Stimulated activated CD4-positive, alpha-beta T cell treated with anti-CD3 and anti-CD28 coated beads, Interleukin-15, amount 100 ng/mL, for 1 hour (primary cell): ENCODE measurements around the gene SORBS2.

Experiments used
- DNase-seq, 2 donors: peaks; one replicate each; pipeline ENCODE4 v3.0.0-alpha.2; 2020; ENCODE audit warnings: low read depth in 1 of 2, low spot score in 1 of 2

The SORBS2 gene

GRCh38 chr4:185774131-185774653 is 37.8 kb downstream of the SORBS2 start:
- DNase-seq: no peak

GRCh38 chr4:185773419-185773818 is 38.6 kb downstream of the SORBS2 start:
- DNase-seq: no peak

GRCh38 chr4:185772391-185773093 is 39.5 kb downstream of the SORBS2 start:
- DNase-seq: no peak

GRCh38 chr4:185771711-185772390 is 40.1 kb downstream of the SORBS2 start:
- no peak for DNase-seq

- DNase-seq: no peak
Measured at GRCh38 chr4:185767528-185767927, 44.5 kb downstream of the SORBS2 start.

GRCh38 chr4:185764876-185765275 is 47.1 kb downstream of the SORBS2 start:
- no peak for DNase-seq

- no peak for DNase-seq
Measured at GRCh38 chr4:185761352-185762235, 50.4 kb downstream of the SORBS2 start.

GRCh38 chr4:185758807-185759206 is 53.2 kb downstream of the SORBS2 start:
- DNase-seq: no peak

GRCh38 chr4:185755451-185755850 is 56.5 kb downstream of the SORBS2 start:
- DNase-seq: no peak

- no peak for DNase-seq
Measured at GRCh38 chr4:185754961-185755360, 57.0 kb downstream of the SORBS2 start.

- no peak for DNase-seq
Measured at GRCh38 chr4:185752872-185753271, 59.1 kb downstream of the SORBS2 start.

GRCh38 chr4:185749858-185750257 is 62.1 kb downstream of the SORBS2 start:
- no peak for DNase-seq

- DNase-seq: no peak
Measured at GRCh38 chr4:185748901-185749390, 63.0 kb downstream of the SORBS2 start.

- DNase-seq: no peak
Measured at GRCh38 chr4:185745891-185746290, 66.1 kb downstream of the SORBS2 start.

- no peak for DNase-seq
Measured at GRCh38 chr4:185744946-185745345, 67.0 kb downstream of the SORBS2 start.

- DNase-seq: no peak
Measured at GRCh38 chr4:185744488-185744862, 67.5 kb downstream of the SORBS2 start.

GRCh38 chr4:185743722-185744487 is 68.1 kb downstream of the SORBS2 start:
- no peak for DNase-seq

- no peak for DNase-seq
Measured at GRCh38 chr4:185742766-185743165, 69.2 kb downstream of the SORBS2 start.

- DNase-seq: no peak
Measured at GRCh38 chr4:185741795-185742194, 70.2 kb downstream of the SORBS2 start.

GRCh38 chr4:185740471-185740873 is 71.5 kb downstream of the SORBS2 start:
- no peak for DNase-seq

- DNase-seq: no peak
Measured at GRCh38 chr4:185738820-185739219, 73.2 kb downstream of the SORBS2 start.
